ENCODE data around the gene HSF4.

Gene HSF4

DNA sequence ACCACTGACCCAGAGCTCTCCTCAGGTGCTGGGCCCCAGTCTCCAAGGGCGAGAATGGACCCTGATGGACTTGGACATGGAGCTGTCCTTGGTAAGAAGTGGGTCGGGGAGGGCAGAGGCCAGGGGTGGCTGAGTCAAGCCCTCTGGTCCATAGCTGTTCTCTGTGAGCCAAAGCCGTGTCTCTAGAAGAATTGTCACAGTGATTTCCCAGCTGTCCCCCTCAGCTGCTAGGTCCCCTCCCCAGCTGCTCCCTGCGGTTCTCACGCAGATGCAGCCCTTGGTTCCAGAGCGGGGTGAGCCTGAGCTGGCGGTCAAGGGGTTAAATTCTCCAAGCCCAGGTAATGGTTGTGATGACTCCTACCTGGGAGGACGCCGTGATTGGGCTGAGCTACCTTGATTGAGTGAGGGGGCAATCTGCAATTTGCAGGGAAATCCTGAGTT lies 4.5 kb downstream of the HSF4 start:
- no peak for TF ChIP-seq SPI1 (IDR thresholded peaks at IDR 0.05; ENCODE audit: borderline replicate concordance, low read depth)
- TF ChIP-seq POLR2AphosphoS5 (IDR thresholded peaks at IDR 0.05; ENCODE audit: low read depth): no peak
- TF ChIP-seq REST (IDR thresholded peaks at IDR 0.05; ENCODE audit: insufficient replicate concordance, low read depth): peak; percentile 64
- no peak for TF ChIP-seq CTCF (IDR thresholded peaks at IDR 0.05; ENCODE audit: insufficient read depth, low read length)
- no peak overlapping the region for H3K27ac ChIP-seq (replicated peaks)
- peaks cover 65% of the 10 kb centered on the region for H3K27me3 ChIP-seq (ENCODE audit: insufficient read depth, poor library complexity, severe bottlenecking)
- no peak overlapping the region for H3K4me3 ChIP-seq (replicated peaks; ENCODE audit: insufficient read depth, low read length)
- DNase-seq (ENCODE audit: low read depth in 1 of 2, low spot score in 1 of 2): no peak

GRCh38 chr16:67169642-67170167 lies 5.2 kb downstream of the HSF4 start:
- Histone ChIP-seq H3K27me3 (ENCODE audit: insufficient read depth, poor library complexity, severe bottlenecking) (peaks cover 67% of the 10 kb centered on the region), H3K27ac (replicated peaks) (no peak overlapping the region), H3K4me3 (replicated peaks; ENCODE audit: insufficient read depth, low read length) (peak overlapping the region; percentile 17)
- DNase-seq (ENCODE audit: low read depth in 1 of 2, low spot score in 1 of 2): no peak
- peak; percentile 40 for TF ChIP-seq CTCF (IDR thresholded peaks at IDR 0.05; ENCODE audit: insufficient read depth, low read length)
- no peak for TF ChIP-seq SPI1 (IDR thresholded peaks at IDR 0.05; ENCODE audit: borderline replicate concordance, low read depth)

DNA sequence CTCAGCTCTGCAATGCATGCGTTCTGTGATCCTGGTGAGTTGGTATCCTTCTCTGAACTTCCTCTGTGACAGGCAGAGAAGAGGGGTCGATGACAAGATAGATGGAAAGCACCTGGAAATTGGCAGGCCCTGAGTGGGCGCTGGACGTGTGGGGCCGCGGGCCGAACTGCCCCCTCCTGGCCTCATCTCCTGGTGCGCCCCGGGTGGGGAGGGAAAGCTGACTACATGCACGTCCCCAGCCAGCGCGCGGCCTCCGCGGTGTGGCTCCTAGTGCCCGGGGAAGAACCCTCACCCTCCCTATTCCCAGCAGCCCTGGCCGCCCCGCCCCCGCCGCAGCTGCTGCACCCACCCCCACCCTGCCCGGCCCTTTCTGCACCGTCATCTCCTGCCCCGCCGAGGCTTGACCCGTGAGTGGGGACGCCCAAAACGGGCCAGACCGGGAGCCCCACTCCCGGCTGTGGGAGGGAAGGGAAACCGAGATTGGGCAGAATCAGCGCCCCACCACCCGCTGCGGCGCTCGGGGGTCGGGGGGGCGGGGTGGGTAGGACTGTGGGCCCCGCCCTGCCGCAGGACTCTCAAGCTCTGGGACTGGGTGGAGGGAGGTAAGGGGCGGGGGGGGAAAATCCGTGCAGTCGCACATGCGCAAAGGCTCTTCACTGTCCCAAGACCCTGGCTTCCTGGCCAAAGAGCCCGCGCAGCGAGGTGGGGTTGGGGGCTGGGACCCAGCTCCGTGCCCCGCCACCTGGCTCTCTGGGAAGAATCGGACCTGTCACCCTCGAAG lies 5.8 kb downstream of the HSF4 start, which contains the start of gene NOL3:
Gene NOL3 (plus strand): TSS at position 371 of the 781 bp plus-strand sequence.
- peaks cover 63% of the 10 kb centered on the region for H3K27me3 ChIP-seq (ENCODE audit: insufficient read depth, poor library complexity, severe bottlenecking)
- no peak for DNase-seq (ENCODE audit: low read depth in 1 of 2, low spot score in 1 of 2)
- TF ChIP-seq POLR2AphosphoS5 (IDR thresholded peaks at IDR 0.05; ENCODE audit: low read depth) (no peak), CTCF (IDR thresholded peaks at IDR 0.05; ENCODE audit: insufficient read depth, low read length) (no peak), SPI1 (IDR thresholded peaks at IDR 0.05; ENCODE audit: borderline replicate concordance, low read depth) (no peak), GABPA (IDR thresholded peaks at IDR 0.05; ENCODE audit: low read depth) (no peak), REST (IDR thresholded peaks at IDR 0.05; ENCODE audit: insufficient replicate concordance, low read depth) (no peak)
- H3K27ac ChIP-seq (replicated peaks): no peak within 1 kb of the TSS
- H3K4me3 ChIP-seq (replicated peaks; ENCODE audit: insufficient read depth, low read length): peak within 1 kb of the TSS; percentile 17
